Loucy (cell line): ENCODE measurements around the gene TSSK2.

Experiments
- H2AFZ ChIP-seq: fragments of 200-600 bp; sonication (generic); 2 replicates; pipeline ENCODE4 v1.6.0; 2016; ENCODE audit warnings: antibody characterized with exemption, mild to moderate bottlenecking, low read length, moderate library complexity
- H3F3A ChIP-seq: fragments of 200-600 bp; 2 replicates; pipeline ENCODE4 v1.6.0; 2016; ENCODE audit warnings: antibody characterized with exemption, low read depth, mild to moderate bottlenecking
- H3K27me3 ChIP-seq: fragments of 200-600 bp; sonication (generic); 2 replicates; pipeline ENCODE4 v1.6.1; 2014; ENCODE audit warnings: low read length, mild to moderate bottlenecking; ENCODE audit not compliant: insufficient read depth, poor library complexity, severe bottlenecking
- H3K36me3 ChIP-seq: fragments of 200-600 bp; sonication (generic); 2 replicates; pipeline ENCODE4 v1.6.1; 2016; ENCODE audit warnings: low read length; ENCODE audit not compliant: insufficient read depth
- H3K4me1 ChIP-seq: fragments of 200-600 bp; sonication (generic); 2 replicates; pipeline ENCODE4 v1.5.1; 2014; ENCODE audit warnings: low read length, mild to moderate bottlenecking; ENCODE audit not compliant: insufficient read depth, poor library complexity, severe bottlenecking
- H3K4me2 ChIP-seq: fragments of 200-600 bp; sonication (generic); 2 replicates; pipeline ENCODE4 v1.6.0; 2014; ENCODE audit warnings: antibody characterized with exemption, low read length, low read depth, mild to moderate bottlenecking; ENCODE audit not compliant: poor library complexity, severe bottlenecking
- H3K4me3 ChIP-seq: fragments of 200-600 bp; sonication (generic); 2 replicates; pipeline ENCODE4 v1.5.1; 2014; ENCODE audit warnings: low read length, mild to moderate bottlenecking, mixed read lengths; ENCODE audit not compliant: poor library complexity, severe bottlenecking
- H3K79me2 ChIP-seq: fragments of 200-600 bp; sonication (generic); 2 replicates; pipeline ENCODE4 v1.6.1; 2014; ENCODE audit warnings: low read length; ENCODE audit not compliant: insufficient read depth
- H3K9ac ChIP-seq: fragments of 200-600 bp; sonication (generic); 2 replicates; pipeline ENCODE4 v1.6.0; 2014; ENCODE audit warnings: mild to moderate bottlenecking, low read depth, low read length, moderate library complexity; ENCODE audit not compliant: poor library complexity, severe bottlenecking
- H3K9me2 ChIP-seq: fragments of 200-600 bp; sonication (generic); replicated peaks from 2 replicates; pipeline ENCODE4 v1.6.1; 2016; ENCODE audit warnings: low read depth, low read length, mixed read lengths
- H3K9me3 ChIP-seq: fragments of 200-600 bp; sonication (generic); 2 replicates; pipeline ENCODE4 v1.6.1; 2014; ENCODE audit warnings: mild to moderate bottlenecking, antibody characterized with exemption, low read length, low read depth; ENCODE audit not compliant: insufficient read depth
- H4K20me1 ChIP-seq: fragments of 200-600 bp; sonication (generic); 2 replicates; pipeline ENCODE4 v1.6.0; 2014; ENCODE audit warnings: antibody characterized with exemption, low read length, mild to moderate bottlenecking; ENCODE audit not compliant: insufficient read depth, poor library complexity, severe bottlenecking
- CTCF ChIP-seq: fragments of 200-600 bp; sonication (generic); conservative IDR thresholded peaks from 2 replicates; pipeline ENCODE4 v1.5.1; 2014; ENCODE audit warnings: mild to moderate bottlenecking, antibody characterized with exemption, low read length
- EZH2phosphoT487 ChIP-seq: fragments of 200-600 bp; IDR thresholded peaks from 2 replicates; pipeline ENCODE4 v1.6.1; 2018; ENCODE audit warnings: antibody characterized with exemption, mild to moderate bottlenecking, moderate library complexity, borderline replicate concordance

Gene TSSK2

DNA sequence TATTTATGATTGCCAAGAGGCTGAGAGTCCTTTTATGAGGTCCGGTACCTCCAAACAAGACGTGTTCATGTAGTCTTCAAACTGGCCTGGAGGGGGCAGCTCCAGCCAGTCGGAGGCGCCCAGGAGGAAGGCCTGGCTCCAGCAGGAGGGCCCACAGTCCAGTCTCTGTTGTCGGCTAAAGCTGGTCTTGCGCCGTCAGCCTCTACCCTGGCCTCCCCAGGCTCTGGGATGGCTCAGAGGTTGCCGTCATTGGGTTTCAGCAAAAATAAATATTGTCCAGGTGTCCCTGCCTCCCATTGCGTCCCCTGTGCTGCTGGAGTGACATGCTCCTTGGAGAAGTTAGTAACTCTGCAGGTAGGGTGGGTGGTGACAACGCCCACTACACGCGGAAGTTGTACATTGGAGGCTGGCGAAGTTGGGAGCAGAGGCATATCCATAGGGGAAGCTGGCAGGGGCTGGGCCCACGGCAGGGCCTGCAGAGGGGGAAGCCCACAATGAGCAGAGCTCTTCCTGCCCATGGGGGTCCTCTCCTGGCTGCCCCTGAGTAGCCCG lies 48.5 kb downstream of the TSSK2 start:
- H2AFZ ChIP-seq: peak overlapping the region; percentile 92
- peak overlapping the region; percentile 78 for H3K4me3 ChIP-seq
- no peaks in the 10 kb centered on the region for H3K9me2 ChIP-seq
- H3F3A ChIP-seq: no peaks in the 10 kb centered on the region
- H3K79me2 ChIP-seq: peaks cover 24% of the 10 kb centered on the region; the same call in 1 of the 2 replicates
- no peaks in the 10 kb centered on the region for H3K27me3 ChIP-seq
- TF ChIP-seq EZH2phosphoT487 (no peak), CTCF (peak; percentile 76)
- H4K20me1 ChIP-seq: peaks cover 18% of the 10 kb centered on the region
- no peaks in the 10 kb centered on the region for H3K9me3 ChIP-seq
- H3K36me3 ChIP-seq: no peaks in the 10 kb centered on the region
- peak overlapping the region; percentile 69 for H3K9ac ChIP-seq
- H3K4me2 ChIP-seq: peak overlapping the region; percentile 98
- H3K4me1 ChIP-seq: peaks cover 23% of the 10 kb centered on the region

DNA sequence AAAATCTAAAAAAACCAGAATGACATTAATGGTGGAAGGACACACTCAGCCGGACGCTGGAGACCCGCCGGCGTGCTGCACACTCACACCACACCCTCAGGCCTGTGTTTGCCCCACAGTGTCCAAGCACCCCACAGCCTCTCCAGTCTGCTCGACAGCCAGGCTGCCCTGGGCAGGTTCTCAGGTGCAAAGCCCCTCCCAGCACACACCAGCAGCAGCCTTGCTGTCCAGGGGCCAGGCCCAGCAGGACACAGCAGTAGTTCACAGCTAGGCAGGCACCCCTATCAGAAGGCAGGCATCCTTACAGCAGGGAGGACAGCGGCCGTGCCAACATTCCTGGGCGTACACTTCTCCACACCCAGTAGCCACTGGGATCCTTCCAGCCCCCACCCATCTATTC lies 49.1 kb downstream of the TSSK2 start:
- Histone ChIP-seq H3K4me2 (no peak overlapping the region), H3K79me2 (peaks cover 19% of the 10 kb centered on the region; the same call in 1 of the 2 replicates), H3K36me3 (no peaks in the 10 kb centered on the region), H4K20me1 (peaks cover 18% of the 10 kb centered on the region), H3K4me1 (peaks cover 23% of the 10 kb centered on the region), H3K4me3 (no peak overlapping the region), H3K9ac (no peak overlapping the region), H3K9me2 (no peaks in the 10 kb centered on the region), H3F3A (no peaks in the 10 kb centered on the region), H3K9me3 (no peaks in the 10 kb centered on the region), H2AFZ (no peak overlapping the region), H3K27me3 (no peaks in the 10 kb centered on the region)
- no peak for TF ChIP-seq EZH2phosphoT487
- no peak for TF ChIP-seq CTCF

- Histone ChIP-seq H3K4me2 (no peak overlapping the region), H3K4me3 (no peak overlapping the region), H3F3A (no peaks in the 10 kb centered on the region), H4K20me1 (peaks cover 18% of the 10 kb centered on the region), H2AFZ (no peak overlapping the region), H3K9ac (no peak overlapping the region), H3K4me1 (peaks cover 22% of the 10 kb centered on the region), H3K27me3 (no peaks in the 10 kb centered on the region), H3K9me2 (no peaks in the 10 kb centered on the region), H3K9me3 (no peaks in the 10 kb centered on the region), H3K79me2 (peaks cover 19% of the 10 kb centered on the region; the same call in 1 of the 2 replicates), H3K36me3 (no peaks in the 10 kb centered on the region)
- no peak for TF ChIP-seq CTCF
- TF ChIP-seq EZH2phosphoT487: no peak
These were observed 49.8 kb downstream of the TSSK2 start for GRCh38 chr22:19180740-19181410.
